Hippocampal formation (tissue), 2 donors: ENCODE results near the gene MORN4.

ENCODE experiments used
- DNase-seq, 2 donors: peaks; one replicate each; lab custom pipeline; 2025; lab: John Stamatoyannopoulos, UW

Gene MORN4

DNA sequence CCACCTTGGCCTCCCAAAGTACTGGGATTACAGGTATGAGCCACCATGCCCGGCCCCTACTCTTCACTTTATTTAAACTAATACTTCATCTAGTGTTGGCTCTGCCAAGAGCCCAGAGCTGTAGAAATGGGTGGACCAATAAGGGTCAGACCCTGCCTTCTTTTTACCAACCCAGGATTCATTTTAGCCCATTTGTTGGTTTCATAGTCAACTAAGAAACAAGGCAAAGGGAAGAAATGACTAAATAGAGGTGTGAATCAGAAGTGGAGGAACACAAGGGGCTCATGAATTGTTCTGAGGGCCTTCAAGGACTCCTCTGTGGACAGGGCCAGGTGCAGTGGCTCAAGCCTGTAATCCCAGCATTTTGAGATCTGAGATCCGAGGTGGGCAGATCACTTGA lies 59.6 kb downstream of the MORN4 start:
- DNase-seq = no peak

DNA sequence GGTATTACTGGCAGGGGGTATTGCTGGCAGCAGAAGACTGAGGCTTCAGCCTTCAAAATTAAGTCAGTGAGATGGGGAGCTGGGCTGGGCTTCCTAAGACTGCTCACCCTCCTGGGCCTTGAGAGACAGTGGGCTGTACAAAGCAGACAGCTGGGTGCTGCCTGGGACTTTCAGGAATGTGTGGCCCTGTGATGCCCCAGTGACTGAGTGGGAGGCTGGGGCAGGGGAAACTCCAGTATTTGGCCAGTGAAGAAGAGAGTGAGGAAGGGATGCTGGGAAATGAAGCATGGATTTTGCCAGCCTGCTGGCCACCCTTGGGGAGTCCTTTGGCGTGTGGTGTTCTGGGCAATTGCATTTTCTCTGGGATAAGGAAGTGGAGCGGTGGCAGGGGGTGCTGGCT lies 60.3 kb downstream of the MORN4 start:
- no peak for DNase-seq

GRCh38 chr10:97572214-97572989 lies 60.9 kb downstream of the MORN4 start, which contains the start of gene ANKRD2:
TSS of gene ANKRD2 (plus strand) at chr10:97572779. CDS start at chr10:97572789, 10 bp downstream.
- DNase-seq = peak; percentile 29 to 63

DNA sequence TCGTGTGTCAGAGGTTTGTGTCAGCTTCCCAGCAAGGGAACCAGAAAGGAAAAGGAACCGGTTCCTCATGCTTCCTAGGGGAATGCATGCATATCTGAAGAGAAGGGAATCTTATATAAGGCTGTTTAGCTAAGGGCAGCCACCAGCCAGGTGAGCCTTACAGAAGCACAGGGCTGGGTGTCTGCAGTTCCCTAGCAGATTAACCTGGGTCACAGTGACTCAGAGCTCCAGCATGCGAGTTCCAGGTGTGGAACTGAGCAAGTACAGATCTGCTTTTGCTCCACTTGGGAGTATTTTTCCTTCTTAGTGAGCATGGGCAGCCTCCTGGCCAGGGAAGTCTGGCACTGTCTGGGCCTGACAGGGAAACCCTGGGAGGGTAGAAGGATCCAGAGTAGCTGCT lies 61.7 kb downstream of the MORN4 start:
- no peak for DNase-seq

- peak in 1 of 2 donors; percentile 11 for DNase-seq
These were observed 62.4 kb downstream of the MORN4 start for GRCh38 chr10:97570789-97571471.

DNA sequence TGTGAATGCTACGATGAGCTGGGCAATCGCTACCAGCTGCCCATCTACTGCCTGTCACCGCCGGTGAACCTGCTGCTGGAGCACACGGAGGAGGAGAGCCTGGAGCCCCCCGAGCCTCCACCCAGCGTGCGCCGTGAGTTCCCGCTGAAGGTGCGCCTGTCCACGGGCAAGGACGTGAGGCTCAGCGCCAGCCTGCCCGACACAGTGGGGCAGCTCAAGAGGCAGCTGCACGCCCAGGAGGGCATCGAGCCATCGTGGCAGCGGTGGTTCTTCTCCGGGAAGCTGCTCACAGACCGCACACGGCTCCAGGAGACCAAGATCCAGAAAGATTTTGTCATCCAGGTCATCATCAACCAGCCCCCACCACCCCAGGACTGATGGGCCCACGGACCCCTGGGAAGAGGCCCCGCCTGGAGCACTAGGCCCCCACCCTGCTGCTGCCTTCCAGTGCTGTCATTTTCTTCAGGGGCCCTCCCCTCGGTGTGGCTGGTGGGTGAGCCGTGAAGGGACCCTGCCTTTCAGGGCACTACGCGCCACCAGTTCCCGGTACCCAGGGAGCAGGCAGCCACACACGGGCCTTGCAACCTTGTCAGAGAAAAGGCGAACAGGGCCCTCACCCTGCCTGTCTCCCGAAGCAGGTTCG lies 63.0 kb downstream of the MORN4 start:
- DNase-seq = no peak

DNA sequence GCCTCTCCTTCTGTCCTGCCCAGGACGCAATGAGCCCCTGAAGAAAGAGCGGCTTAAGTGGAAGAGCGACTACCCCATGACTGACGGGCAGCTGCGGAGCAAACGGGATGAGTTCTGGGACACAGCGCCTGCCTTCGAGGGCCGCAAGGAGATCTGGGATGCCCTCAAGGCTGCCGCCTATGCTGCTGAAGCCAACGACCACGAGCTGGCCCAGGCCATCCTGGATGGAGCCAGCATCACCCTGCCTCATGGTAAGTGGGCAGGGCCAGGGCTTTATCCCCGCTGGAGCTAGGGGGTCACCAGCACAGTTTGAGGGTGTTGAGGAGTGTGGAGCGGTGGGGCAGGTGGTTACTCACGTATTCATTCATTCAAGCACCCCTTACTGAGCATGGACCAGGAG lies 65.4 kb downstream of the MORN4 start:
- no peak for DNase-seq

GRCh38 chr10:97566336-97566996 lies 66.8 kb downstream of the MORN4 start:
- DNase-seq = no peak

- no peak for DNase-seq
These were observed 68.5 kb downstream of the MORN4 start for GRCh38 chr10:97564776-97565175.
